Esophagus muscularis mucosa (tissue), 4 donors: ENCODE data around the gene IRX2. TPM values are rescaled to one million over a fixed set of nuclear protein-coding genes. Genes with fewer than 3 reads are reported as not detected.

Experiments used
- DNase-seq: peaks from one replicate; pipeline ENCODE4 v3.0.0-alpha.2; 2017; ENCODE audit errors: extremely low spot score
- H3K27ac ChIP-seq, 4 donors: fragments of 200-600 bp; sonication (generic); replicated peaks in 1 of 4; 1 replicate in 3 of 4; 2 replicates in 1 of 4; pipeline ENCODE4 v1.5.1; 2016 to 2019; ENCODE audit warnings: mild to moderate bottlenecking in 1 of 4
- H3K27me3 ChIP-seq, 4 donors: fragments of 200-600 bp; sonication (generic); one replicate each; pipeline versions ENCODE4 v1.5.1 to v1.6.0; 2016 to 2019
- H3K36me3 ChIP-seq, 4 donors: fragments of 200-600 bp; sonication (generic); one replicate each; pipeline ENCODE4 v1.5.1; 2016 to 2019
- H3K4me1 ChIP-seq, 4 donors: fragments of 200-600 bp; sonication (generic); one replicate each; pipeline ENCODE4 v1.5.1; 2016 to 2019
- H3K4me3 ChIP-seq, 4 donors: fragments of 200-600 bp; sonication (generic); 1 replicate in 2 of 4; 2 replicates in 2 of 4; pipeline ENCODE4 v1.5.1; 2016 to 2019; ENCODE audit warnings: mild to moderate bottlenecking in 4 of 4, moderate library complexity in 1 of 4
- H3K9me3 ChIP-seq, 4 donors: fragments of 200-600 bp; sonication (generic); 1 replicate in 3 of 4; 2 replicates in 1 of 4; pipeline ENCODE4 v1.5.1; 2016 to 2019
- CTCF ChIP-seq, 3 experiments: fragments of 200-600 bp in 2 of 3; fragments of 450-650 bp in 1 of 3; sonication (generic) in 2 of 3; IDR thresholded peaks; one replicate each; pipeline ENCODE4 v1.5.1; 2017 to 2019; ENCODE audit warnings: antibody characterized with exemption in 3 of 3, mild to moderate bottlenecking in 2 of 3, moderate library complexity in 1 of 3
- EP300 ChIP-seq: sonication (generic); formaldehyde crosslinking; IDR thresholded peaks from one replicate; pipeline ENCODE4 v1.6.1; 2017; ENCODE audit warnings: antibody characterized with exemption
- POLR2A ChIP-seq: fragments of 450-650 bp; IDR thresholded peaks from one replicate; pipeline ENCODE4 v1.6.1; 2017; ENCODE audit warnings: antibody characterized with exemption, moderate library complexity, mild to moderate bottlenecking, low read depth
- POLR2AphosphoS5 ChIP-seq, 2 donors: sonication (generic); formaldehyde crosslinking; IDR thresholded peaks; one replicate each; pipeline ENCODE4 v1.6.1; 2017; ENCODE audit warnings: antibody characterized with exemption in 2 of 2
- WGBS: methylation state at CpG from one replicate; pipeline ENCODE4 v1.1.5; 2018; 5-methylcytosine and 5-hydroxymethylcytosine counted together
- intact Hi-C: fragments of 100-400 bp; cut with DNase I; formaldehyde crosslinking; loops from one replicate; pipeline ENCODE4 v1.15.1; 2023
- total RNA-seq, 4 donors: library from RNA; depleted of rRNA; stranded (reverse); fragments of >200 nt; gene quantifications; one replicate each; pipeline versions ENCODE4 v1.1.0 to v1.2.1, GENCODE V29; 2016

Gene IRX2
- total RNA-seq, 4 donors from 2014 or later, result 0.17 to 0.26 TPM; not detected in 2

GRCh38 chr5:2722901-2723300 lies 28.6 kb downstream of the IRX2 start:
- Histone ChIP-seq H3K27ac (no peak overlapping the region), H3K27me3 (peaks cover 0 to 64% (median 0%) of the 10 kb centered on the region in 4 donors), H3K36me3 (no peaks in the 10 kb centered on the region), H3K4me1 (no peaks in the 10 kb centered on the region), H3K4me3 (no peak overlapping the region), H3K9me3 (no peaks in the 10 kb centered on the region)
- no peak for DNase-seq
- WGBS, result 60% methylated on average over 1 of the region's 7 CpGs
- TF ChIP-seq POLR2A (no peak), CTCF (IDR thresholded peaks at IDR 0.05) (no peak), EP300 (no peak), POLR2AphosphoS5 (IDR thresholded peaks at IDR 0.05) (no peak)
- intact Hi-C loops, result no loop called here

GRCh38 chr5:2721385-2722138 lies 29.9 kb downstream of the IRX2 start:
- no peak for TF ChIP-seq POLR2A
- no peak for TF ChIP-seq POLR2AphosphoS5 (IDR thresholded peaks at IDR 0.05)
- no peak for TF ChIP-seq CTCF (IDR thresholded peaks at IDR 0.05)
- TF ChIP-seq EP300, result no peak
- intact Hi-C loops, result no loop called here
- DNase-seq, result no peak
- H3K4me1 ChIP-seq, result no peaks in the 10 kb centered on the region
- no peak overlapping the region for H3K27ac ChIP-seq
- H3K36me3 ChIP-seq, result no peaks in the 10 kb centered on the region
- peaks cover 0 to 59% (median 0%) of the 10 kb centered on the region in 4 donors for H3K27me3 ChIP-seq
- WGBS, result 73% methylated on average over 7 of the region's 7 CpGs
- no peaks in the 10 kb centered on the region for H3K9me3 ChIP-seq
- H3K4me3 ChIP-seq, result no peak overlapping the region

GRCh38 chr5:2719332-2719731 lies 32.1 kb downstream of the IRX2 start:
- peaks cover 0 to 56% (median 0%) of the 10 kb centered on the region in 4 donors for H3K27me3 ChIP-seq
- intact Hi-C loops, result no loop called here
- DNase-seq, result no peak
- H3K4me1 ChIP-seq, result no peaks in the 10 kb centered on the region
- H3K36me3 ChIP-seq, result no peaks in the 10 kb centered on the region
- no peaks in the 10 kb centered on the region for H3K9me3 ChIP-seq
- TF ChIP-seq CTCF (IDR thresholded peaks at IDR 0.05) (no peak), POLR2AphosphoS5 (IDR thresholded peaks at IDR 0.05) (no peak), EP300 (no peak), POLR2A (no peak)
- H3K27ac ChIP-seq, result no peak overlapping the region
- no peak overlapping the region for H3K4me3 ChIP-seq
- 73% methylated on average over 6 of the region's 6 CpGs for WGBS

- no peaks in the 10 kb centered on the region for H3K36me3 ChIP-seq
- no peak overlapping the region for H3K4me3 ChIP-seq
- no peak for DNase-seq
- 82% methylated on average over 6 of the region's 6 CpGs for WGBS
- H3K9me3 ChIP-seq, result no peaks in the 10 kb centered on the region
- no peak for TF ChIP-seq POLR2AphosphoS5 (IDR thresholded peaks at IDR 0.05)
- no peak for TF ChIP-seq EP300
- no peak for TF ChIP-seq CTCF (IDR thresholded peaks at IDR 0.05)
- no peak for TF ChIP-seq POLR2A
- intact Hi-C loops, result no loop called here
- H3K4me1 ChIP-seq, result no peaks in the 10 kb centered on the region
- peaks cover 0 to 51% (median 0%) of the 10 kb centered on the region in 4 donors for H3K27me3 ChIP-seq
- H3K27ac ChIP-seq, result no peak overlapping the region
These were observed 33.4 kb downstream of the IRX2 start for GRCh38 chr5:2718115-2718514.
